BLaER1 (cell line): ENCODE data around the gene XIRP2.

Experiments used
- H3K27ac ChIP-seq: shearing (Covaris generic); formaldehyde crosslinking; 2 replicates; pipeline ENCODE4 v1.8.1; 2022
- H3K27me3 ChIP-seq: shearing (Covaris generic); formaldehyde crosslinking; 2 replicates; pipeline ENCODE4 v1.8.1; 2022
- H3K36me3 ChIP-seq: shearing (Covaris generic); formaldehyde crosslinking; 2 replicates; pipeline ENCODE4 v1.8.1; 2022
- H3K4me1 ChIP-seq: shearing (Covaris generic); formaldehyde crosslinking; 2 replicates; pipeline ENCODE4 v1.8.1; 2022
- H3K4me2 ChIP-seq: shearing (Covaris generic); formaldehyde crosslinking; 2 replicates; pipeline ENCODE4 v1.8.1; 2022
- H3K4me3 ChIP-seq: shearing (Covaris generic); formaldehyde crosslinking; 2 replicates; pipeline ENCODE4 v1.8.1; 2022
- H3K9ac ChIP-seq: shearing (Covaris generic); formaldehyde crosslinking; 2 replicates; pipeline ENCODE4 v1.8.1; 2022
- H3K9me3 ChIP-seq: shearing (Covaris generic); formaldehyde crosslinking; 2 replicates; pipeline ENCODE4 v1.8.1; 2022
- H4K20me1 ChIP-seq: shearing (Covaris generic); formaldehyde crosslinking; 2 replicates; pipeline ENCODE4 v1.8.1; 2022
- Cebpa-rat ChIP-seq: shearing (Covaris generic); IDR thresholded peaks from 2 replicates; pipeline ENCODE4 v1.8.1; 2022

The XIRP2 gene

DNA sequence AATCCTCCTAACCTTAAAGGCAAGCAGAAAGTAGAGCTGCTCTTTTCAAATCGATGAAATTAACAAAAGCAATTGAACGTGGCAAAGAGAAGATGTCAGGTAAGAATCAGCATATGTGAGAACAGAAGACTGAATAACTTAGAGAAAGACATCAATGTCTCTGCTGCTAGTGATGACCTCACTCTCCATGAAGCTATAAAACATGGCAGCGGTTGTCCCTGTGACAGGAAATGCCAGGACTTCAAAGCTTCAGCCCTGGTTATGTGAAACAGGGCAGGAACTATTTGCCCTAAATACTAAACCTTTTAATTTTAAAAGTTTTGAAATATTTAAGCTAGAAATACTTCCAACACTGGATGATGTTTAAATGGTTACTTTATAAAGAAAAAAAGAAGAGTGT is 383.7 kb downstream of the XIRP2 start:
- H3K4me2 ChIP-seq = no peak overlapping the region

DNA sequence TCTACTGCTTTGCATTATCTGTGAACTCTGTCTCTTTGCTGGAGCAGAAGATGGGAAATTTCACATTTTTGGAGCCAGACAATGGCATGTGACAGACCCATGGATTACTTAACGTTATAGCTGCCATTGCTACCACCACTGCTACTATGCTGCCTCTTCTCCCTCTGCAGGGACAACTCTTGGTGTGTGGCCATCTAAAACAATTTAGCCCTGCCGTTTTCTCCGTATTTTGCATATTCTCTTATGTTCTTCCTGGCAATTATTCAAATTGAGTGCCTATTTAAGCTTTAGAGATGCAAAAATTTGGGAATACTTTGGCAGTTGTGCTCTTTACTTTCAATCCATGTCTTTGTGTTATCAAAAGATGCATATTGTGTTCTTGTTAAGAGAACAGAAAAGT is 386.8 kb downstream of the XIRP2 start:
- TF ChIP-seq Cebpa-rat = no peak
- Histone ChIP-seq H3K4me1 (no peaks in the 10 kb centered on the region), H3K36me3 (no peaks in the 10 kb centered on the region), H4K20me1 (no peaks in the 10 kb centered on the region), H3K4me2 (no peak overlapping the region), H3K27me3 (no peaks in the 10 kb centered on the region), H3K9me3 (no peaks in the 10 kb centered on the region), H3K27ac (no peak overlapping the region), H3K4me3 (no peak overlapping the region), H3K9ac (no peak overlapping the region)

More for the DNA sequence above, 383.7 kb downstream of the XIRP2 start:
- Histone ChIP-seq H3K9me3 (peaks cover 19% of the 10 kb centered on the region), H3K27me3 (no peaks in the 10 kb centered on the region), H3K27ac (no peak overlapping the region), H3K4me1 (no peaks in the 10 kb centered on the region), H3K4me3 (no peak overlapping the region), H3K36me3 (no peaks in the 10 kb centered on the region), H3K9ac (no peak overlapping the region), H4K20me1 (no peaks in the 10 kb centered on the region)
- TF ChIP-seq Cebpa-rat = no peak

DNA sequence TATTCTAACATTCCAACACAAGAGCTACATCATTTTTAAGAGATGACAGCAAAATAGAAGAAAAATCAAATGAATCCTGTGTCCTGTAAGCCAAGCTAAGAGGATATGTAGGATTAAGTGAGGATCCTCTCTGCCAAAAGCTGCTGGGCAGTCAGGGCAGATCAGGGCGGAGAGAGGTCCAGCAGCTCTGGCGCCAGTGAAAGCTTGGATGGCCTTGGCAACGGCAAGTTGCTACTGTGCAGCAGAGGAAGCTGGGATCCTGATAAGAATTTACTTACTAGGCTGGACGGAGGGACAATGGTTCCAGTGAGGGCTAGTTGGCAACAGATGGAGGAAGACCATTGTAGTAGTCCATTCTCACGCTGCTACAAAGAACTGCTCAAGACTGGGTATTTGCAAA is 391.5 kb downstream of the XIRP2 start:
- no peaks in the 10 kb centered on the region for H3K9me3 ChIP-seq
- no peak for TF ChIP-seq Cebpa-rat
- no peaks in the 10 kb centered on the region for H3K36me3 ChIP-seq

DNA sequence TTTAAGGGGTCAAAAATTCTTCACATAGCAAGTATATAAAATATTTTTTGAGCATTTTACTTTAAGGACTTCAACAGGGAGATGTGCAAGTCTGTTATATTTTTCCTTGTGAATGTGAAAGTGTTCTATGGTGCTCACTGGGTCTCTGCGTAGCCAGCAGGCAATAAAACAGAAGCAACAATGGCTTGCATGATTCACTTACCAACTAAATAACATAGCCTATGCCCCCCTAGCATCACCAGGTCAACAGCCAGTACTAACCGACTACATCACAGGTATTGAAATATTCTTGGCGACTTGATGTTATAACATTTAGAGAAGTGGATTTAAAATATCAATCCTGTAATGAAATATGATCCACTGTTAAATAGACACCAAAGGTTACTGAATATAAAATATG is 398.9 kb downstream of the XIRP2 start:
- no peaks in the 10 kb centered on the region for H3K4me1 ChIP-seq
- H3K4me2 ChIP-seq = no peak overlapping the region
- H3K9me3 ChIP-seq = no peaks in the 10 kb centered on the region
- no peak for TF ChIP-seq Cebpa-rat
- H3K36me3 ChIP-seq = no peaks in the 10 kb centered on the region
- no peaks in the 10 kb centered on the region for H4K20me1 ChIP-seq
- no peak overlapping the region for H3K4me3 ChIP-seq
- no peaks in the 10 kb centered on the region for H3K27me3 ChIP-seq
- no peak overlapping the region for H3K27ac ChIP-seq
- H3K9ac ChIP-seq = no peak overlapping the region

More for the DNA sequence above, 391.5 kb downstream of the XIRP2 start:
- Histone ChIP-seq H3K4me1 (no peaks in the 10 kb centered on the region), H3K4me2 (no peak overlapping the region), H3K27ac (no peak overlapping the region), H4K20me1 (no peaks in the 10 kb centered on the region), H3K27me3 (no peaks in the 10 kb centered on the region), H3K4me3 (no peak overlapping the region), H3K9ac (no peak overlapping the region)

DNA sequence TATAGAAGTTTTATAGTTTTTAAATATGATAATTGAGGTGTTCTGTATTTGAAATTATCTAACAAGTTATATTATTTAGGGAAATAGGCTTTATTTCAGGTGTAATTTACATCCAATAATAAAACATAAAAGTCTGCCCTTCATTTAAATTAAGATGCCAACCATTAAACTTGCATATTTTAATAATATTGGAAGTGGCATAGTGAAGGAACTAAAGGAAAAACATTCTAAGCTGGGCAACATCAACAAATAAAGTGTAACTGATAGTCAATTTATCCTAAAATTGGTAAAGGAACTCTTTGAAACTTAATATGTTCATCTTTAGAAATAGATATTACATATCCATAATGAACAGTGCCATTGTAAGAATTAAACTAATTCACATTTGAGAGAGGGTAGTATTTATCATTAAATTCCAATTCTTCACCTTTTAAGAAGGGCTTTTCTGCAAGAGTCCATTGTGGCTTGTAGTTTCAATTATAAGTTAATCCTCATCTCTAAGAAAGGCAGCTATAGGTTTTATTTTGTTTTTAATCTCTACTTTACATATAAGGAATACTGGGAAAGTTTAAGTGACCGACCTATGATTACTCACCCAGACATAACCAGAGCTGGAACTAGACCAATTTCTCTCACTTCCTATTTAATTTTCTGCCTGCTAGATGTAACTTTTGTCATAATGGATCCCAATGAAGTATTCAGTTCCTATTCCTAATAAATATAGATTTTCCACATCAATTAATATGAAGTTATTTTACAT is 401.6 kb downstream of the XIRP2 start:
- Histone ChIP-seq H3K4me1 (peaks cover 17% of the 10 kb centered on the region), H3K9me3 (no peaks in the 10 kb centered on the region), H3K27ac (no peak overlapping the region), H3K4me3 (no peak overlapping the region), H3K36me3 (no peaks in the 10 kb centered on the region), H3K27me3 (peaks cover 18% of the 10 kb centered on the region), H3K4me2 (no peak overlapping the region), H4K20me1 (peaks cover 9% of the 10 kb centered on the region), H3K9ac (no peak overlapping the region)
- no peak for TF ChIP-seq Cebpa-rat

DNA sequence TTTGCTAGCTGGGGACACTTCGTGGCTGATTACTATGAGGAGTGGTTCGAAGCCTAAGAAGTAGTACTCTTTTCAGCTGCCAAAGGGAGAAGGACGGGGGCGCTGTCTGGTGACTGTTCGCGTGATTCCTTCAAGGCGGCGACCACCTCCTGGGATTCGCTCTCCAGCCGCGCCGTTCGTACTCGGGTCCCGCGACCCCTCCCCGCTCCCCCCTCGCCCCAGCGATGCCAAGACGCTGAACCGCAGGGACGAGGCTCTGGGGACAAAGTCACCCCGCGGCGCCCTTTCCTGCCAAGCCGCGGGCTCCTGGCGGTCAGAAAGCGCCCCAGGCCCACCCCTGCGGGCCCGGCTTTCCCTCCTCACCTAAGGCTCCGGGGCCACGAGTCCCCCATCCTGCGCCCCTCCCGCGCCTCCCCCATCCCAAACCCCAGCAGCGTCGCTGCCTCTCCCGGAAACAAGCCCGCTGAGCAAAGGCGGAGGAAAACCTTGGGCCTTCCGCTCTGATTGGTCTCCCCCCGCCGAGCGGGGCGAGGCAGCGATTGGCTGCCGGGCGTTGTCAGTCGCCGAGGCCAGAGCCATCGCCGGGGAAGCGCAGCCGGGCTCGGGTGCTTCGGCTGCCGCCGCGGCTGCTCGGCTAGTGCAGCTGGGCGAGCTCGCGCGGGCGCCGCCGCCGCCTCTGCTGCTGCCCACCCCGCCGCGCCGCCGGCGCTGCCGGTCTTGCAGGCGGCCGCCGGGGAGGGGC is 404.3 kb downstream of the XIRP2 start, which contains the start of gene B3GALT1:
Gene B3GALT1, plus strand, starts transcription at position 572 of the 742 bp plus-strand sequence.
- Histone ChIP-seq H3K4me3 (peak within 1 kb of the TSS; percentile 81), H3K27ac (peak within 1 kb of the TSS; percentile 80)

DNA sequence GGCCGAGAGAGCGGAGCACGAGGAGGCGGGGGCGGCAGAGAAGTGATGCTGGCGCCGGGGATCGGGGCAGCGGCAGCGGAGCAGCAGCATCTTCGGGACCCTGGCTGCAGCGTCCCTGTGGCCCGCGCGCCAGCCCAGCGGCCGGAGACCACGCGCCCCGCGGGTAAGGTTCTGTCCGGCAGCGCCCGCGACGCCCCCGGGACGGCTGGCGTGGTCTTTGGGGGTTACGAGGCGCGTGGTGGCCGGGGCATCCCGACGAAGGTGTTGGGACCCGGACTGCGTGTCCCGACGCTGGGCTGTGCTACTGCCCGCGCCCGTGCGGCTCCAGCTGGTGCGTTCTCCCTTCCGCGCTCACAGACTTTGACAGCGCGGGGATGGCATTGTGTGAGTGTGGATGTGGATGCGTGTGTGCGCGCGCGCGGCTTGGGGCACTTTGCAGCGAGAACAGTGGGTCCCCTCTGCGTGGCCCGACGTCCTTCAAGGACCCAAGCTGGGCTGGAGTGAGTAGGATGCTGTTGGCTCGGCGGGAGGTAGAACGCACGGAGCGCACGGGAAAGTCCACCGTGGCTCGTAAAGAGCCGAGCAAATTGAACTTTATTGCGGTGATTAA is 405.0 kb downstream of the XIRP2 start:
- H3K4me1 ChIP-seq = peaks cover 19% of the 10 kb centered on the region
- no peak for TF ChIP-seq Cebpa-rat
- H3K9ac ChIP-seq = peak overlapping the region; percentile 80; the same call in 1 of the 2 replicates
- peaks cover 18% of the 10 kb centered on the region for H3K27me3 ChIP-seq
- no peaks in the 10 kb centered on the region for H3K9me3 ChIP-seq
- H3K4me3 ChIP-seq = peak overlapping the region; percentile 81
- H3K27ac ChIP-seq = no peak overlapping the region
- H3K36me3 ChIP-seq = no peaks in the 10 kb centered on the region
- peak overlapping the region; percentile 100 for H3K4me2 ChIP-seq
- H4K20me1 ChIP-seq = peaks cover 9% of the 10 kb centered on the region

More for the DNA sequence above, 404.3 kb downstream of the XIRP2 start, which contains the start of gene B3GALT1:
- TF ChIP-seq Cebpa-rat = no peak
- Histone ChIP-seq H4K20me1 (peaks cover 9% of the 10 kb centered on the region), H3K4me1 (peaks cover 19% of the 10 kb centered on the region), H3K36me3 (no peaks in the 10 kb centered on the region), H3K9me3 (no peaks in the 10 kb centered on the region), H3K27me3 (peaks cover 18% of the 10 kb centered on the region), H3K9ac (peak within 1 kb of the TSS; percentile 80), H3K4me2 (peak within 1 kb of the TSS; percentile 100)

DNA sequence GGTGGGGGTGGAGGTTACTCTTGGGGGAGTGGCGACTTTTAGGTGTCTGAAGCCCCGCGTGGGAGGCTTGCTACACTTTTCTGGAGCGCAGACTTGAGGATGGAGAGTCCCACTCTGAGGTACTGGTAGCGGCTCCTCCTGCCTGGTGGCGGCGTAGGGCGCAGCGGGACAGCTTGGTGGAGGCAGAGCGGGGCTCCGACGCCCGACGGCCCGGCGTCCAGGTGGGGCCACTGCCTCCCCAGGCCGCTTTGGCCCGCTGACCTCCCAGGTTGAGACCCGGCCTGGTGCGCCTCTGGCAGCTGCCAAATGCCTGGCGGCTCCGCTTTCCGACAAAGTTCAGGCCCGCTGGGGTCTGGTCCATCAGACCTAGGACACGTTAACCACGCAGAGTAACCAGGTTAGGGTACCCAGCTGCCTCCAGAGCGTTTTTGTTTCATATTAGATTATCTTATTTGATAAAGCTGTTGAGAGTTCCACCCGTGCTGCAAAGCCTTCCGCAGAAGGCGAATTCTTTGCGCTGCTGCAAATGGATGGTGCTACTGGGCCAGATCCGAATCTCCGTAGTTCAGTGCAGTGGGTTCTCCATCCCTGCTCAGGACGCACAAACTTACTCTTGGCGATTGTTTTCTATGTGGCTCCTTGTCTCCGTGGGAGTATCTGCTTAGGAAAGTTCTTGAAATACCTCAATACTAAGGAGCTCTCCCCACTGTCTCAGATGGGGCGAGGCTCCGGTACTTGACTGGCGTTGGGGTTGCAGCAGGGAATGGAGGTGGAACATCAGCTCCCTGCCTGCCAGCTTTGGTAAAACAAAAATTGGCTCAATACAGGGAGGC is 405.9 kb downstream of the XIRP2 start:
- Histone ChIP-seq H3K9ac (no peak overlapping the region), H3K36me3 (no peaks in the 10 kb centered on the region), H3K4me3 (peak overlapping the region; percentile 81), H4K20me1 (peaks cover 9% of the 10 kb centered on the region), H3K4me1 (peaks cover 19% of the 10 kb centered on the region), H3K9me3 (no peaks in the 10 kb centered on the region), H3K27ac (no peak overlapping the region), H3K27me3 (peaks cover 18% of the 10 kb centered on the region), H3K4me2 (peak overlapping the region; percentile 100)
- TF ChIP-seq Cebpa-rat = no peak

DNA sequence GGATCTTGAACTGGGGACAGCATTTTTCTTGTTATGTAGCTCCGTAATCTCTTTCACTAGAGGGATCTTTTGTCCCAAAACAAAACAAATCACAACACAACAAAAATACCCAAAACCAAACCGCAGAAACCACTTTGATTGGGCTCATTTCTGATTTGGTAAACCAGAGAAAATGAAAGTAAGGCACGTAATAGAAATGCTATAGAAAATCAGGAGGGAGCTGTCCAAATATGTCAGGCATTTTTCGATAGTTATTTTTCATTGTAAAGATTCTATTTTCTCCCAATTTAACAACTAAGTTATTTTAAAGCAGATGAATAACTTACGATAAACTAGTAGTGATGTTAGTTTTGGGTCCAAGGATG is 406.5 kb downstream of the XIRP2 start:
- Histone ChIP-seq H3K9ac (no peak overlapping the region), H3K4me1 (peaks cover 19% of the 10 kb centered on the region), H3K4me2 (peak overlapping the region; percentile 100), H3K4me3 (peak overlapping the region; percentile 81), H3K27me3 (peaks cover 18% of the 10 kb centered on the region), H4K20me1 (peaks cover 9% of the 10 kb centered on the region), H3K36me3 (no peaks in the 10 kb centered on the region), H3K9me3 (no peaks in the 10 kb centered on the region), H3K27ac (no peak overlapping the region)
- TF ChIP-seq Cebpa-rat = no peak
